RPMI7951 (cell line): ENCODE data around the gene PRKCB. TPM values are rescaled to one million over a fixed set of nuclear protein-coding genes. Genes with fewer than 3 reads are reported as not detected.

Source experiments
- DNase-seq: peaks from one replicate; pipeline ENCODE4 v3.0.0-alpha.2; 2012; ENCODE audit warnings: low read depth
- total RNA-seq: library from RNA; depleted of rRNA; stranded (reverse); fragments of >200 nt; shearing (Covaris generic); gene quantifications from 2 replicates; pipeline ENCODE4 v1.2.3, GENCODE V29; 2014

The PRKCB gene
- total RNA-seq, 1 experiment from 2014 or later: not detected

- no peak for DNase-seq
Measured at GRCh38 chr16:24046442-24046841, 210.7 kb downstream of the PRKCB start.

GRCh38 chr16:24049113-24049512 lies 213.3 kb downstream of the PRKCB start:
- DNase-seq: no peak

- no peak for DNase-seq
Measured at GRCh38 chr16:24051125-24051524, 215.3 kb downstream of the PRKCB start.

GRCh38 chr16:24052329-24053098 lies 216.7 kb downstream of the PRKCB start:
- DNase-seq: no peak

- DNase-seq: no peak
Measured at GRCh38 chr16:24053099-24053946, 217.5 kb downstream of the PRKCB start.

GRCh38 chr16:24054741-24055491 lies 219.1 kb downstream of the PRKCB start:
- no peak for DNase-seq

- DNase-seq: no peak
Measured at GRCh38 chr16:24062270-24062817, 226.6 kb downstream of the PRKCB start.

GRCh38 chr16:24069036-24069590 lies 233.3 kb downstream of the PRKCB start:
- DNase-seq: no peak

GRCh38 chr16:24070851-24071250 lies 235.1 kb downstream of the PRKCB start:
- peak; percentile 39 for DNase-seq

GRCh38 chr16:24071666-24072360 lies 236.0 kb downstream of the PRKCB start:
- no peak for DNase-seq

GRCh38 chr16:24073321-24073720 lies 237.5 kb downstream of the PRKCB start:
- DNase-seq: no peak

- DNase-seq: no peak
Measured at GRCh38 chr16:24074574-24074973, 238.8 kb downstream of the PRKCB start.

- DNase-seq: no peak
Measured at GRCh38 chr16:24075302-24075701, 239.5 kb downstream of the PRKCB start.

- DNase-seq: peak; percentile 35
Measured at GRCh38 chr16:24075931-24076716, 240.3 kb downstream of the PRKCB start.

- no peak for DNase-seq
Measured at GRCh38 chr16:24077292-24077691, 241.5 kb downstream of the PRKCB start.

- no peak for DNase-seq
Measured at GRCh38 chr16:24077966-24078365, 242.2 kb downstream of the PRKCB start.

GRCh38 chr16:24085666-24086065 lies 249.9 kb downstream of the PRKCB start:
- DNase-seq: no peak

GRCh38 chr16:24087891-24088410 lies 252.2 kb downstream of the PRKCB start:
- DNase-seq: no peak

- DNase-seq: no peak
Measured at GRCh38 chr16:24088767-24089166, 253.0 kb downstream of the PRKCB start.

GRCh38 chr16:24091125-24091524 lies 255.3 kb downstream of the PRKCB start:
- no peak for DNase-seq
